ENCODE data around the gene RIT1. TPM values are rescaled to one million over a fixed set of nuclear protein-coding genes. Genes with fewer than 3 reads are reported as not detected.
A peak's percentile ranks its signal among the peaks of the same experiment; 100 is the strongest.
"Not testable (repeated sequence)": the region's sequence is repeated elsewhere in the genome, so short reads cannot be mapped to it uniquely, and the experiment has no call there.

The RIT1 gene
- total and polyA plus RNA-seq, 2 of the 13 experiments (the other 11 are each of a cell fraction or from before 2014, with no cell fraction given): 12.2 to 32.2 TPM

- TF ChIP-seq ZNF713 (CRISPR knock-in tag; IDR thresholded peaks at IDR 0.05) (no peak), HNRNPK (IDR thresholded peaks at IDR 0.05; ENCODE audit: low read depth, low read length, poor library complexity, severe bottlenecking) (no peak)
Observed at GRCh38 chr1:155932081-155932480, 20.9 kb upstream of the RIT1 start (continued).

- no peaks in the 10 kb centered on the region for H3K9me3 ChIP-seq (ENCODE audit: low read length)
- no TSS peak for BruUV-seq (replicated peaks)
- H3K27ac ChIP-seq (ENCODE audit: extremely low read length, insufficient read depth, low read length): no peak overlapping the region
- H3K27me3 ChIP-seq (ENCODE audit: control insufficient read depth in 1 of 2, insufficient read depth in 2 of 2, low read length in 2 of 2): no peaks in the 10 kb centered on the region; a peak in 1 of 5 replicates
- peaks cover 6 to 57% of the 10 kb centered on the region in 2 experiments; a peak in 4 of 5 replicates for H3K36me3 ChIP-seq (replicated peaks in 1 of 2; ENCODE audit: control insufficient read depth in 1 of 2, insufficient read depth in 2 of 2, low read length in 2 of 2)
- 94% methylated on average over 7 of the region's 7 CpGs for WGBS (ENCODE audit: low lambda C conversion rate)
- no peak overlapping the region for H2AFZ ChIP-seq (ENCODE audit: low read length)
- ChIA-PET POLR2A (interaction anchor here (0.9 to 3.1 kb wide), 6 partner anchors 9 to 72 kb away, joined by 3 to 21 read pairs (median 6); partner anchors contain the start of gene SYT11), CTCF (ENCODE audit: low intra/inter-chr PET ratio, low total read pairs) (no interaction called here)
- TF ChIP-seq ZBTB8A (CRISPR knock-in tag; IDR thresholded peaks at IDR 0.05; ENCODE audit: borderline replicate concordance, low read depth): no peak
- peak; percentile 57 for TF ChIP-seq RBFOX2 (IDR thresholded peaks at IDR 0.05; ENCODE audit: low read depth, low read length)
- TF ChIP-seq MAFK (conservative IDR thresholded peaks at IDR 0.05 in 1 of 2, IDR thresholded peaks at IDR 0.05 in 1 of 2; ENCODE audit: low read length in 2 of 2): peak in 1 of 2 experiments; percentile 25; a peak in 1 of 4 replicates
- no peak for TF ChIP-seq ZNF710 (CRISPR knock-in tag; IDR thresholded peaks at IDR 0.05; ENCODE audit: borderline replicate concordance)
- TF ChIP-seq, protein P1, sequence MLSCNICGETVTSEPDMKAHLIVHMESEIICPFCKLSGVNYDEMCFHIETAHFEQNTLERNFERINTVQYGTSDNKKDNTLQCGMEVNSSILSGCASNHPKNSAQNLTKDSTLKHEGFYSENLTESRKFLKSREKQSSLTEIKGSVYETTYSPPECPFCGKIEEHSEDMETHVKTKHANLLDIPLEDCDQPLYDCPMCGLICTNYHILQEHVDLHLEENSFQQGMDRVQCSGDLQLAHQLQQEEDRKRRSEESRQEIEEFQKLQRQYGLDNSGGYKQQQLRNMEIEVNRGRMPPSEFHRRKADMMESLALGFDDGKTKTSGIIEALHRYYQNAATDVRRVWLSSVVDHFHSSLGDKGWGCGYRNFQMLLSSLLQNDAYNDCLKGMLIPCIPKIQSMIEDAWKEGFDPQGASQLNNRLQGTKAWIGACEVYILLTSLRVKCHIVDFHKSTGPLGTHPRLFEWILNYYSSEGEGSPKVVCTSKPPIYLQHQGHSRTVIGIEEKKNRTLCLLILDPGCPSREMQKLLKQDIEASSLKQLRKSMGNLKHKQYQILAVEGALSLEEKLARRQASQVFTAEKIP (CRISPR knock-in tag; IDR thresholded peaks at IDR 0.05; ENCODE audit: borderline replicate concordance): no peak
- TF ChIP-seq MAFF (IDR thresholded peaks at IDR 0.05; ENCODE audit: low read depth, low read length): 0 out of 2 replicates have a peak, but pooled peaks have one; percentile 23
- peak in 1 of 2 experiments; percentile 20; a peak in 1 of 4 replicates for TF ChIP-seq POLR2A (IDR thresholded peaks at IDR 0.05; ENCODE audit: insufficient read depth in 1 of 2, low read depth in 2 of 2, low read length in 2 of 2)
- 0 out of 2 replicates have a peak, but pooled peaks have one; percentile 3 for TF ChIP-seq POLR2AphosphoS5 (IDR thresholded peaks at IDR 0.05; ENCODE audit: low read depth, low read length)
- no peak for TF ChIP-seq ZNF331 (CRISPR knock-in tag; IDR thresholded peaks at IDR 0.05)
- no peak for FAIRE-seq
- H3K79me2 ChIP-seq (ENCODE audit: insufficient read depth, low read length): peaks cover 54% of the 10 kb centered on the region
- intact Hi-C loops (cut with micrococcal nuclease; ENCODE audit: unreplicated experiment) (no loop called here), in situ Hi-C loops (cut with HindIII; ENCODE audit: extremely low pct_ligation_motif_present, low pct_unique_long_range_greater_than_20kb) (loop anchor here (10.0 kb wide), 1 partner anchor 53 kb away; no protein-coding TSS in a partner anchor)
- no peak for ATAC-seq
- peaks cover 26% of the 10 kb centered on the region; the same call in 1 of the 2 replicates for H4K20me1 ChIP-seq (ENCODE audit: insufficient read depth, low read length)
- H3K4me3 ChIP-seq (replicated peaks in 1 of 3; ENCODE audit: insufficient read depth in 1 of 3, low read depth in 2 of 3, low read length in 3 of 3): peak overlapping the region in 2 of 3 experiments; percentile 34 to 83; a peak in 4 of 6 replicates
- peak overlapping the region; percentile 95 for H3K4me2 ChIP-seq (ENCODE audit: low read depth, low read length)
- no peak for DNase-seq (ENCODE audit: low spot score)
- peak overlapping the region; percentile 16; the same call in 1 of the 2 replicates for H3K9ac ChIP-seq (ENCODE audit: insufficient read depth, low read depth, low read length)
- H3K4me1 ChIP-seq (ENCODE audit: insufficient read depth, low read length): peaks cover 50% of the 10 kb centered on the region
Observed at GRCh38 chr1:155931332-155932038, 20.3 kb upstream of the RIT1 start.

- intact Hi-C loops (cut with micrococcal nuclease; ENCODE audit: unreplicated experiment); H3K27me3 ChIP-seq (ENCODE audit: control insufficient read depth in 1 of 2, insufficient read depth in 2 of 2, low read length in 2 of 2); H2AFZ ChIP-seq (ENCODE audit: low read length); CTCF ChIA-PET (ENCODE audit: low intra/inter-chr PET ratio, low total read pairs); H3K9me3 ChIP-seq (ENCODE audit: low read length); ATAC-seq; H3K27ac ChIP-seq (ENCODE audit: extremely low read length, insufficient read depth, low read length); FAIRE-seq; DNase-seq (ENCODE audit: low spot score); BruUV-seq (replicated peaks): not testable (repeated sequence)
- in situ Hi-C loops (cut with HindIII; ENCODE audit: extremely low pct_ligation_motif_present, low pct_unique_long_range_greater_than_20kb): loop anchor here (10.0 kb wide), 1 partner anchor 54 kb away; no protein-coding TSS in a partner anchor
- POLR2A ChIA-PET: interaction anchor here (0.9 to 3.1 kb wide), 7 partner anchors 10 to 71 kb away, joined by 3 to 21 read pairs (median 6); partner anchors contain the start of gene SYT11
- 92% methylated on average over 10 of the region's 10 CpGs for WGBS (ENCODE audit: low lambda C conversion rate)
- peaks cover 26% of the 10 kb centered on the region; the same call in 1 of the 2 replicates for H4K20me1 ChIP-seq (ENCODE audit: insufficient read depth, low read length)
- peaks cover 10 to 64% of the 10 kb centered on the region in 2 experiments; a peak in 4 of 5 replicates for H3K36me3 ChIP-seq (replicated peaks in 1 of 2; ENCODE audit: control insufficient read depth in 1 of 2, insufficient read depth in 2 of 2, low read length in 2 of 2)
- peak overlapping the region; percentile 95 for H3K4me2 ChIP-seq (ENCODE audit: low read depth, low read length)
- peak overlapping the region; percentile 15; the same call in 1 of the 2 replicates for H3K9ac ChIP-seq (ENCODE audit: insufficient read depth, low read depth, low read length)
- peaks cover 50% of the 10 kb centered on the region for H3K4me1 ChIP-seq (ENCODE audit: insufficient read depth, low read length)
- peaks cover 54% of the 10 kb centered on the region for H3K79me2 ChIP-seq (ENCODE audit: insufficient read depth, low read length)
- peak overlapping the region in 1 of 3 experiments; percentile 83; a peak in 1 of 6 replicates for H3K4me3 ChIP-seq (replicated peaks in 1 of 3; ENCODE audit: insufficient read depth in 1 of 3, low read depth in 2 of 3, low read length in 3 of 3)
Observed at GRCh38 chr1:155930725-155931124, 19.6 kb upstream of the RIT1 start.
